ENCODE data around the gene RBFOX2.

The RBFOX2 gene, protein sequence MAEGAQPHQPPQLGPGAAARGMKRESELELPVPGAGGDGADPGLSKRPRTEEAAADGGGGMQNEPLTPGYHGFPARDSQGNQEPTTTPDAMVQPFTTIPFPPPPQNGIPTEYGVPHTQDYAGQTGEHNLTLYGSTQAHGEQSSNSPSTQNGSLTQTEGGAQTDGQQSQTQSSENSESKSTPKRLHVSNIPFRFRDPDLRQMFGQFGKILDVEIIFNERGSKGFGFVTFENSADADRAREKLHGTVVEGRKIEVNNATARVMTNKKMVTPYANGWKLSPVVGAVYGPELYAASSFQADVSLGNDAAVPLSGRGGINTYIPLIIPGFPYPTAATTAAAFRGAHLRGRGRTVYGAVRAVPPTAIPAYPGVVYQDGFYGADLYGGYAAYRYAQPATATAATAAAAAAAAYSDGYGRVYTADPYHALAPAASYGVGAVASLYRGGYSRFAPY

DNA sequence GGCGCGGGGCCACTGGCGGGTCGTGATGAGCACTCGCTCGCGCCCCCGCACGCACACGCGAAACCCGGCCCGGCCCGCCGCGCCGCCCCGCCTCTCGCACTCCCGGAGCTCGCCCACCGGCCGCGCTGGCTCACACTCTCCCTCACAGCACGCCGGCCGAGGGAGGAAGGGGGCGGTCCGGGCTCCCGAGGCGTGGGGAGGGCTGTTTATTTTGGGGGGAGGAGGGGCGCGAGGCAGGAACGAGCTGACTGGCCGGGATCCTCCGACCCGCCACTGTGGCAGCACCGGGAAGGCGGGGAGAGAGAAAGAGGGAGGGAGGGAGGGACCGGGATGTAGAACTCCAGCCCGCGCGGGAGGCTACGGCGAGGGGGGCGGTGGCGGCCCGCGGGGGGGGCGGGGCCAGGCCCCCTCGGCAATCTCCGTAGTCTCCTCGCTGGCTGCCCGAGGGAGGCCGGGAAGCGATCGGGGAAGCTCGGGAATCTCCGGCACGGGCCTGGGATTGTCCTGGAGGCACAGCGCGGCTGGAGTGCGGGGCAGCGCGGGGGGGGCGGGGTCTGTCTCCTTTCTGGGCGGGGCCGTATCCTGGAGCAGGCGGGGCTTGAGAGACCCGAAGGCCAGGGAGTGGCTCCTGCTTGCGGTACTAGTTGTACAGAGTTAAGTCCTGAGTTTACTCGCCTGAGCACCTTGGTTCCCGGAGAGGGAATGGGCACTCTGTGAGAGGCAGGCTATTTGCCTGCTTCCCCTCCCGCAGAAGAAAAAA, at the start of gene RBFOX2:
Gene RBFOX2, minus strand, starts transcription at position 179 of the 760 bp plus-strand sequence. CDS start 399 bp downstream, outside the sequence.
- peak within 1 kb of the TSS; percentile 73 for H3K9ac ChIP-seq (ENCODE audit: low read length)
- TF ChIP-seq EZH2 (IDR thresholded peaks at IDR 0.05; ENCODE audit: borderline replicate concordance, low read length), result no peak
- no peak for TF ChIP-seq CTCF (IDR thresholded peaks at IDR 0.05; ENCODE audit: low read length)
- peaks cover 26% of the 10 kb centered on the region for H3K4me1 ChIP-seq (ENCODE audit: insufficient read depth, low read length, severe bottlenecking)
- peak within 1 kb of the TSS; percentile 45 for H3K27ac ChIP-seq (ENCODE audit: low read depth, low read length, poor library complexity, severe bottlenecking)
- peak within 1 kb of the TSS; percentile 74 for H3K4me3 ChIP-seq (ENCODE audit: low read depth, low read length, poor library complexity, severe bottlenecking)
- no peaks in the 10 kb centered on the region for H4K20me1 ChIP-seq (ENCODE audit: insufficient read depth, low read length)
- H3K79me2 ChIP-seq (ENCODE audit: insufficient read depth, low read length), result no peaks in the 10 kb centered on the region
- H3K36me3 ChIP-seq (ENCODE audit: insufficient read depth, low read length), result no peaks in the 10 kb centered on the region
- H3F3A ChIP-seq (ENCODE audit: insufficient read depth, low read length), result 0 out of 2 replicates have a peak, but pooled peaks cover 4% of the 10 kb centered on the region
- H3K9me2 ChIP-seq (ENCODE audit: low read depth, low read length), result no peaks in the 10 kb centered on the region
- no peaks in the 10 kb centered on the region for H3K9me3 ChIP-seq (ENCODE audit: low read length)
- no peaks in the 10 kb centered on the region for H3K27me3 ChIP-seq (ENCODE audit: insufficient read depth, low read length)
- peak within 1 kb of the TSS; percentile 83 for H3K4me2 ChIP-seq (ENCODE audit: low read length)
- H2AFZ ChIP-seq (ENCODE audit: low read length), result no peak within 1 kb of the TSS

DNA sequence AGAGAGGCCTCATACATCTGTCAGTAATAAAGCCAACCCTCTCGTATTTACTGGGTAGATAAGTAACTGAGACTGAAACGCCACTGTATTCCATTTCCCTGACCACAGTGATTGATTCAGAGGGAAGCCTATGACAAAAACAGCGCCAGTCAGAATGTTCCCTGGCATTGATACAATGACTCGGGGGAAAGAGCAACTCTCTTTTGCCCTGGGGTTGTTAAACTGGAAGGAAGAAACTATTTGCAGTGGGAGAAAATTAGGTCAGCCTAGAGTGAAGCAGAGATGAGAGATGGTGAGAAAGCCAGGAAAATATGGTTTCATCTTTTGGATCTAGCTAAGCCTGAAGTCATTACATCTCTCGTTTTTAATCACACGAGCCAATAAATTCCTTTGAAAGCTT, 48.6 kb upstream of the RBFOX2 start:
- H3K4me2 ChIP-seq (ENCODE audit: low read length), result no peak overlapping the region
- H4K20me1 ChIP-seq (ENCODE audit: insufficient read depth, low read length), result no peaks in the 10 kb centered on the region
- H3K9me3 ChIP-seq (ENCODE audit: low read length), result 0 out of 2 replicates have a peak, but pooled peaks cover 3% of the 10 kb centered on the region
- H3K36me3 ChIP-seq (ENCODE audit: insufficient read depth, low read length), result peaks cover 3% of the 10 kb centered on the region; the same call in 1 of the 2 replicates
- H3F3A ChIP-seq (ENCODE audit: insufficient read depth, low read length), result no peaks in the 10 kb centered on the region
- H3K27me3 ChIP-seq (ENCODE audit: insufficient read depth, low read length), result no peaks in the 10 kb centered on the region; the same call in 1 of the 2 replicates
- no peak for TF ChIP-seq EZH2 (IDR thresholded peaks at IDR 0.05; ENCODE audit: borderline replicate concordance, low read length)
- TF ChIP-seq CTCF (IDR thresholded peaks at IDR 0.05; ENCODE audit: low read length), result no peak
- no peak overlapping the region for H3K4me3 ChIP-seq (ENCODE audit: low read depth, low read length, poor library complexity, severe bottlenecking)
- no peak overlapping the region for H2AFZ ChIP-seq (ENCODE audit: low read length)
- H3K27ac ChIP-seq (ENCODE audit: low read depth, low read length, poor library complexity, severe bottlenecking), result no peak overlapping the region
- no peak overlapping the region for H3K9ac ChIP-seq (ENCODE audit: low read length)
- no peaks in the 10 kb centered on the region for H3K79me2 ChIP-seq (ENCODE audit: insufficient read depth, low read length)
- no peaks in the 10 kb centered on the region for H3K4me1 ChIP-seq (ENCODE audit: insufficient read depth, low read length, severe bottlenecking)
- H3K9me2 ChIP-seq (ENCODE audit: low read depth, low read length), result no peaks in the 10 kb centered on the region

DNA sequence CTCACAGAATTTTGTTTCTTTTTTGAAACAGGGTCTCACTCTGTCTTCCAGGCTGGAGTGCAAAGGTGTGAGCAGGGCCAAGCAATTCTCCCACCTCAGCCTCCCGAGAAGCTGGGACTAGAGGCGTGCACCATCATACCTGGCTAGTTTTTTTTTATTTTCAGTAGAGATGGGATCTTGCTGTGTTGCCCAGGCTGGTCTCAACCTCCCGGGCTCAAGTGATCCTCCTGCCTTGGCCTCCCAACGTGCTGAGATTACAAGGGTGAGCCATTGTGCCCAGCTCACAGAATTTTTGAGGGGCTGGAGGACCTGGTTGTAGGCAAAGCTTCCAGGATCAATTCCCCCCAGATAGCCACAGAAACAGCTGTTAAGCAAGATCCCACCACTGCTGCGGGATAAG, 47.1 kb upstream of the RBFOX2 start:
- Histone ChIP-seq H3K9me3 (ENCODE audit: low read length) (0 out of 2 replicates have a peak, but pooled peaks cover 3% of the 10 kb centered on the region), H3K4me3 (ENCODE audit: low read depth, low read length, poor library complexity, severe bottlenecking) (no peak overlapping the region), H3K4me1 (ENCODE audit: insufficient read depth, low read length, severe bottlenecking) (no peaks in the 10 kb centered on the region), H3K4me2 (ENCODE audit: low read length) (no peak overlapping the region), H3K27me3 (ENCODE audit: insufficient read depth, low read length) (no peaks in the 10 kb centered on the region; the same call in 1 of the 2 replicates), H3K9me2 (ENCODE audit: low read depth, low read length) (no peaks in the 10 kb centered on the region), H3F3A (ENCODE audit: insufficient read depth, low read length) (no peaks in the 10 kb centered on the region), H3K9ac (ENCODE audit: low read length) (no peak overlapping the region), H2AFZ (ENCODE audit: low read length) (no peak overlapping the region), H3K36me3 (ENCODE audit: insufficient read depth, low read length) (peaks cover 3% of the 10 kb centered on the region; the same call in 1 of the 2 replicates), H3K27ac (ENCODE audit: low read depth, low read length, poor library complexity, severe bottlenecking) (no peak overlapping the region), H4K20me1 (ENCODE audit: insufficient read depth, low read length) (no peaks in the 10 kb centered on the region), H3K79me2 (ENCODE audit: insufficient read depth, low read length) (no peaks in the 10 kb centered on the region)
- TF ChIP-seq EZH2 (IDR thresholded peaks at IDR 0.05; ENCODE audit: borderline replicate concordance, low read length) (no peak), CTCF (IDR thresholded peaks at IDR 0.05; ENCODE audit: low read length) (no peak)

Data from OCI-LY1 (cell line).